ENCODE measurements around the gene UMODL1. TPM values are rescaled to one million over a fixed set of nuclear protein-coding genes. Genes with fewer than 3 reads are reported as not detected.

UMODL1 gene
- total RNA-seq, 1 donor from 2014 or later, result not detected

DNA sequence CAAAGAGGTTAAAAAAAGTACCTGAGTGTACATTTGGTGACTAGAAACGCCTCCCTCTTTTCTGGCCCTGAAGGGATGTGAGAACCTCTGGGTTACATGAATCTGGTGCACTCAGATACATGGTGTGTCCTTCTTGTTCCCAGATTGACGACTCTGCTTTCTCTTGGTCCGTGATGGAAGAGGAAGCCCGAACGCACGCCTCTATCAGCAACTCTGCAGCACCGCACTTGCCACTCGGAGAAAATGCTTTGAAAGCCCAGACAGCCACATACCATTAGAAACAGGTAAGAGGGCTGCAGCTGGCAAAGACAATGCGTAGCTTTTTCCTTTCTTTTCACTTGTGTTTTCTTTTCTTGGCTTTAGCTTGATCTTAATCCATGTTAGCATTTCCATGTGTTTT is 39.9 kb upstream of the UMODL1 start:
- no peak overlapping the region for H3K4me3 Mint-ChIP-seq
- H3K36me3 Mint-ChIP-seq (ENCODE audit: low read depth), result no peaks in the 10 kb centered on the region
- no peaks in the 10 kb centered on the region for H3K9me3 Mint-ChIP-seq
- H3K4me1 Mint-ChIP-seq (ENCODE audit: low read depth), result no peaks in the 10 kb centered on the region
- intact Hi-C loops (cut with micrococcal nuclease), result no loop called here
- no peak overlapping the region for H3K27ac Mint-ChIP-seq
- no peak for DNase-seq (ENCODE audit: low spot score)
- peaks cover 4% of the 10 kb centered on the region for H3K27me3 Mint-ChIP-seq (ENCODE audit: insufficient read depth)

DNA sequence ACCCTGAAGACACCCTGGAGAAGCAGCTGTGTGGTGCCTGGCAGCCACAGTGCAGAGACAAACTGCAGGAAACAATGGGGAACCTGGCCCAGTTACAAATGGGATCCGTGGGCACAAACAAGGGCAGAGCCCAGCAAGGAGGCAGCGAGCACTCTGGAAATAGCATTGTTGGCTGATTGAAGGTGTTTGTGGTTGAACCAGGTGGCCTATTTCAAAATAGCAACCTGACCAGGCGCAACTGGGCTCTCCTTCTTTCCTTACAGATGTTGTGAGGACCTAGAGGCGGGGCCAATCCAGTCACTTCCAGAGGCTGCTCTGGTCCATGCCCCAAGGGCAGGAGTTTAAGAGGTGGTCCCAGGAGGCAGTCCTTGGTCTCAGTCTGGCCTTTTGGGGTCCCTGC is 39.3 kb upstream of the UMODL1 start:
- H3K27ac Mint-ChIP-seq, result no peak overlapping the region
- H3K36me3 Mint-ChIP-seq (ENCODE audit: low read depth), result no peaks in the 10 kb centered on the region
- H3K27me3 Mint-ChIP-seq (ENCODE audit: insufficient read depth), result peaks cover 4% of the 10 kb centered on the region
- H3K4me3 Mint-ChIP-seq, result no peak overlapping the region
- intact Hi-C loops (cut with micrococcal nuclease), result no loop called here
- H3K4me1 Mint-ChIP-seq (ENCODE audit: low read depth), result no peaks in the 10 kb centered on the region
- no peak for DNase-seq (ENCODE audit: low spot score)
- no peaks in the 10 kb centered on the region for H3K9me3 Mint-ChIP-seq

DNA sequence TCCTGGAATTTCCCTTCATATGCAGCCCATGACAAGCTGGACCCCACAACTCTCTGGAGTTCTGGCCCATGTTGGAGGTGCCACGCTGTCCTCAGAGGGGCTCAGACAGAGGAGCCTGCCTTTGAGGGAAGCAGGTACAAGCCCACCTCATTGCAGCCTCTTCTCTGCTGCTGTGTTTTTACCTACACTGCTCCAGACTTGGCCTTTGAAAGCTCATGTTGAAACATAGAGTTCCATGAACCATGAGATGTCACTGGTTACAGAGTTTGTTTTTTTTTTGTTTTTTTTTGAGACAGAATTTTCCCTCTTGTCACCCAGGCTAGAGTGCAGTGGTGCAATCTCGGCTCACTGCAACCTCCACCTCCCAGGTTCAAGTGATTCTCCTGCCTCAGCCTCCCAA is 38.9 kb upstream of the UMODL1 start:
- no peaks in the 10 kb centered on the region for H3K36me3 Mint-ChIP-seq (ENCODE audit: low read depth)
- DNase-seq (ENCODE audit: low spot score), result no peak
- intact Hi-C loops (cut with micrococcal nuclease), result no loop called here
- no peak overlapping the region for H3K27ac Mint-ChIP-seq
- no peaks in the 10 kb centered on the region for H3K4me1 Mint-ChIP-seq (ENCODE audit: low read depth)
- H3K9me3 Mint-ChIP-seq, result no peaks in the 10 kb centered on the region
- H3K27me3 Mint-ChIP-seq (ENCODE audit: insufficient read depth), result peaks cover 4% of the 10 kb centered on the region
- no peak overlapping the region for H3K4me3 Mint-ChIP-seq

DNA sequence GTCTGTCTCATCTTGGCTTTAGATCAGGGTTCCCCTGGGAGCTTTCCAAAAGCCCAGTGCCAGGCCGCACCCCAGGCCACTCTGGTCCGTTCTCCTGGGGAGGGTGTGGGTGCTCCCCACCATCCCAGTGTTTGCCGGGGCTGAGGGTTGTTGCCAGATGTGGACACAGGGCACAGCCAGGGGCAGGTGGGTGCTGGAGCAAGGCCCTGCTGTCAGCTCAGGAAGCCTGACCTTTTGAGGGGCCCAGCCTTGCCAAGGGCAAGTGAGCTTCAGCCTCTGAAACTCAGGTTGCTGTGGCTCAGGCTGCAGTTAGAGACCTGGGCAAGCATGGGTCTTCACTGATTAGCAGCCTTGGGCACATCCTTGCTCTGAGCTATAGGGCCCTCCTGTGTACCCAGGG is 38.1 kb upstream of the UMODL1 start:
- no peaks in the 10 kb centered on the region for H3K36me3 Mint-ChIP-seq (ENCODE audit: low read depth)
- H3K9me3 Mint-ChIP-seq, result no peaks in the 10 kb centered on the region
- no peak overlapping the region for H3K27ac Mint-ChIP-seq
- H3K4me3 Mint-ChIP-seq, result no peak overlapping the region
- intact Hi-C loops (cut with micrococcal nuclease), result no loop called here
- no peak for DNase-seq (ENCODE audit: low spot score)
- peaks cover 4% of the 10 kb centered on the region for H3K27me3 Mint-ChIP-seq (ENCODE audit: insufficient read depth)
- no peaks in the 10 kb centered on the region for H3K4me1 Mint-ChIP-seq (ENCODE audit: low read depth)

DNA sequence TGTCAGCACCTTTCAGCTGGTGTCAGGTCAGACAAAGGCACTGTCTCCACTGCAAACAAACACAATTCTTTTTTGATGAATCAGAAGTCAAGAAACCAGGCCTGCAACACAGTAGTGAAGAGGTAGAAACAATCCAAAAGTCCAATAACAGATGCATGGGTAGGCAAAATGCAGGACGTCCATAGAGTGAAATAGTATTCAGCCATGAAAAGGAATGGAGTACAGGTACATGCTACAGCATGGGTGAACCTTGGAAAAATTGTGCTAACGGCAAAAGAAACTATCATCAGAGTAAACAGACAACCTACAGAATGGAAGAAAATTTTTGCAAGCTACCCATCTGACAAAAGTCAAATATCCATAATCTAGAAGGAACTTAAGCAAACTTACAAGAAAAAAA is 34.8 kb upstream of the UMODL1 start:
- DNase-seq (ENCODE audit: low spot score), result no peak
- Mint-ChIP-seq H3K4me3 (no peak overlapping the region), H3K36me3 (ENCODE audit: low read depth) (no peaks in the 10 kb centered on the region), H3K27me3 (ENCODE audit: insufficient read depth) (peaks cover 4% of the 10 kb centered on the region), H3K9me3 (no peaks in the 10 kb centered on the region), H3K4me1 (ENCODE audit: low read depth) (no peaks in the 10 kb centered on the region), H3K27ac (no peak overlapping the region)
- intact Hi-C loops (cut with micrococcal nuclease), result no loop called here

DNA sequence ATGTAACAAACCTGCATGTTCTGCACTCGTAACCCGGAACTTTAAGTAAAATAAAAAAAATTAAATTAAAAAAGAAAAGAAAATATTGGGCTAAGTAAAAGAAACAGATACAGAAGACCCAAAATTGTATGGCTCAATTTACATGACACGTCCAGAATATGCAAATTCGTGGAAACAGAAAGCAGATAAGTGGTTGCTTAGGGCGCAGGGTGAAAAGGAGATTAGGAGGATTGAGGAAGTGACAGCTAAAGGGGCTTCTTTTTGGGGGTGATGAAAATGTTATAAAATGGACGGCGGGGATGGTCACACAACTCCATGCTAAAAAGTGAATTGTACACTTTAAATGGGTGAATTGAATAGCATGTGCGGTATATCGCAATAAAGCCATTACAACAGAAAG is 33.6 kb upstream of the UMODL1 start:
- no peak for DNase-seq (ENCODE audit: low spot score)
- Mint-ChIP-seq H3K4me1 (ENCODE audit: low read depth) (no peaks in the 10 kb centered on the region), H3K36me3 (ENCODE audit: low read depth) (no peaks in the 10 kb centered on the region), H3K4me3 (no peak overlapping the region), H3K9me3 (no peaks in the 10 kb centered on the region), H3K27me3 (ENCODE audit: insufficient read depth) (peaks cover 4% of the 10 kb centered on the region), H3K27ac (no peak overlapping the region)
- intact Hi-C loops (cut with micrococcal nuclease), result no loop called here

DNA sequence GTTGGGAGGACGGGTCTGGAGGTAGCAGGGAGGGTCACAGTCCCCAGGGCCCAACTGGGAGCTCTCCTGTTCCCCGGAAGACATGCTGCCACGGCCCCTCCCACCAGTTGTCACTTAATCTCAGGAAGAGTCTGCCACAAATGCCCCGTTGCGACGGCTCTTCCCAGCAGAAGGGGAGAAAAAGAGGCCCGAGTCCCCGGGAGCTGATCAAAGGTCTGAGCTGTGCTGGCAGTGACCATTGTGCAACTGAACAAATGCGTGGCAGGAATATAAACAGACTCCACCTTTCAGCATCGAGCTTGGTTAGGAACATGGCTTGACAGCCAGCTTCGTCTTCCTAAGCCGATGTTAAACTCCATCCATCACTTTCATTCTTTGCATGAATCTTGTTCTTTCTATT is 33.2 kb upstream of the UMODL1 start:
- no peaks in the 10 kb centered on the region for H3K36me3 Mint-ChIP-seq (ENCODE audit: low read depth)
- H3K4me1 Mint-ChIP-seq (ENCODE audit: low read depth), result no peaks in the 10 kb centered on the region
- peaks cover 4% of the 10 kb centered on the region for H3K27me3 Mint-ChIP-seq (ENCODE audit: insufficient read depth)
- no peaks in the 10 kb centered on the region for H3K9me3 Mint-ChIP-seq
- no peak overlapping the region for H3K27ac Mint-ChIP-seq
- no peak for DNase-seq (ENCODE audit: low spot score)
- no peak overlapping the region for H3K4me3 Mint-ChIP-seq
- intact Hi-C loops (cut with micrococcal nuclease), result no loop called here

DNA sequence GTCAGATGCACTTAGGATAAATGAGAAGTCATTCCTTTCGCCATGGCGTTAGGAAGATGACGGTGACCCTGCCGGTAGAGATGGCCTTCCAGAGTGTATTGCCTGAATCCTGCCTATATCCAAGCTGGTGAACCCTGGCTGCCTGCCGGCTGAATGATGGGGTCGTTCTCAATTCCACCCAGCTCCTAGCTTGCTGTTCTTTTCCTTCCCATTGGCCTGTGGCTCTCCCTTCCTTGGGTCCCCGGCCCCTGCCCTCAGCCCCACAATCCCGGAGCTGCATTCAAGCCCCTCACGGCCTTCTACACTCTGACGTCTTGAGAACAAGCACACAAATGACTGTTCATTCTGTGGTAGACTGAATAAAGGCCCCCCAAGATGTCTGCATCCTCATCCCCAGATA is 32.7 kb upstream of the UMODL1 start:
- H3K9me3 Mint-ChIP-seq, result no peaks in the 10 kb centered on the region
- no peaks in the 10 kb centered on the region for H3K36me3 Mint-ChIP-seq (ENCODE audit: low read depth)
- no peak for DNase-seq (ENCODE audit: low spot score)
- H3K4me1 Mint-ChIP-seq (ENCODE audit: low read depth), result no peaks in the 10 kb centered on the region
- H3K27ac Mint-ChIP-seq, result no peak overlapping the region
- H3K4me3 Mint-ChIP-seq, result no peak overlapping the region
- intact Hi-C loops (cut with micrococcal nuclease), result no loop called here
- peaks cover 4% of the 10 kb centered on the region for H3K27me3 Mint-ChIP-seq (ENCODE audit: insufficient read depth)

DNA sequence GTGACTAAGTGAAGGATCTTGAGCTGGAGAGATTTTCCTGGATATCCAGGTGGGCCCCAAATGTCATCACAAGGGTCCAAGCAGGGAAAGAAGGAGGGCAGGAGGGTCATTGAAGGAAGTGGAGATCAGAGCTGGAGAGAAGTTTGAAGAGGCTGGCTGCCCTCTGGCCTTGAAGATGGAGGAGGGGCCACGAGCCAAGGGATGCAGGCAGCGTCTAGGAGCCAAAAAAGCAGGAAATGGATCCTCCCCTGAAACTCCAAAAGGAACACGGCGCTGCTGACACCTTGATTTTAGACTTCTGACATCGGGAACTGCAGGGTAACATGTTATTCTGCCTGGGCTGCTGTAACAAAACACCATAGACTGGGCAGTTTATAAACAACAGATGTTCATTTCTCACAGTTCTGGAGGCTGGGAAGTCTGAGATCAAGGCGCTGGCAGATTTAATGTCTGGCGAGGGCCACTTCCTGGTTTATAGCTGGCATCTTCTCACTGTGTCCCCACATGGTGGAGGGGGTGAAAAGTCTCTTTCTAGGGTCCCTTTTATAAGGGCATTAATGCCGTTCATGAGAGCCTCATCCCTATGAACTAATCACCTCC is 32.2 kb upstream of the UMODL1 start:
- H3K4me3 Mint-ChIP-seq, result no peak overlapping the region

DNA sequence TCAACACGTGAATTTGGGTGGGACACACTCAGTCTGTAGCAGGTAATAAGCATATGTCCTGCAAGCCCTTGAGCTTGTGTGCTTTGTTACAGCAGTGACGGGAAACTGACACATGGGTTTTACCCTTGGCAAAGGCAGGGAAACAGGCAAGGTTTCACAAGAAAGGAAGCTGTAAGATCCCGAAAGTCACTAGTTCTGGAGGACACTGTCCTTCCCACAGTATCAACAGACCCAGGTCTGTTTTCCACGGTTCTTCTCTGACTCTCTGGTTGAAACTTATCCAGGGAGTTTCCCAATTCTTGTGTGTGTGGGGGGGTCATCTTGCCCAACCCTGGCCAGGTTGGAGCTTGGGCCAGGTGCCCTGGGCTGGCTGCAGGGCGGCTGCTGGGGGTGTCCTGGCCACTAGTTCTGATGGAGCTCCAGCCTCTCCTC is 31.6 kb upstream of the UMODL1 start:
- Mint-ChIP-seq H3K27me3 (ENCODE audit: insufficient read depth) (peaks cover under 1% of the 10 kb centered on the region), H3K36me3 (ENCODE audit: low read depth) (no peaks in the 10 kb centered on the region)
- intact Hi-C loops (cut with micrococcal nuclease), result no loop called here

More for the DNA sequence above, 32.2 kb upstream of the UMODL1 start:
- Mint-ChIP-seq H3K9me3 (no peaks in the 10 kb centered on the region), H3K36me3 (ENCODE audit: low read depth) (no peaks in the 10 kb centered on the region), H3K4me1 (ENCODE audit: low read depth) (no peaks in the 10 kb centered on the region), H3K27me3 (ENCODE audit: insufficient read depth) (peaks cover 4% of the 10 kb centered on the region), H3K27ac (no peak overlapping the region)
- intact Hi-C loops (cut with micrococcal nuclease), result no loop called here
- no peak for DNase-seq (ENCODE audit: low spot score)

DNA sequence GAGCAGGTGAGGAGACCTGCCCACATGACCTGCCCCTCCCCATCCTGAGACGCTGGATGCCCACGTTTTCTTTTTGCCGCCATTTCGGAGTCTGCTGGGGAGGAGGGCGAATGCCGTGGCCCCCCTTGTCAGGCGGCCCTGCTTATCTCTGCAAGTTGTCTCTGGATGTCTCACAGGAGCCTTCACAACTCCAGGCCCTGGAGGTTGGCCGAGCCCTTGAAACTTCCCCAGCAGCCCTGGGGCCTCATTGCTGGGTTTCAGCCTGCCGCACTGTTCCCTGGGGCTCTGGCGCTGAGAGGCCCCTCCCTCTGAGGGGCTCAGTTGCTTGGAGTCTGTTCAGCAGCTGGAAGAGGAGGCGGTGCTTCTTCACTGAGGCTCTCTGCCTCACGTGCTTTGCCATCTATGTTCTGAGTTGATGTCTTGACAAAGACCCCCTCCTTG is 31.2 kb upstream of the UMODL1 start:
- no peak overlapping the region for H3K27ac Mint-ChIP-seq
- DNase-seq (ENCODE audit: low spot score), result no peak
- no peaks in the 10 kb centered on the region for H3K4me1 Mint-ChIP-seq (ENCODE audit: low read depth)
- no peaks in the 10 kb centered on the region for H3K36me3 Mint-ChIP-seq (ENCODE audit: low read depth)
- H3K27me3 Mint-ChIP-seq (ENCODE audit: insufficient read depth), result no peaks in the 10 kb centered on the region
- intact Hi-C loops (cut with micrococcal nuclease), result no loop called here
- H3K4me3 Mint-ChIP-seq, result no peak overlapping the region
- H3K9me3 Mint-ChIP-seq, result no peaks in the 10 kb centered on the region

More for the DNA sequence above, 31.6 kb upstream of the UMODL1 start:
- Mint-ChIP-seq H3K9me3 (no peaks in the 10 kb centered on the region), H3K4me3 (no peak overlapping the region), H3K27ac (no peak overlapping the region), H3K4me1 (ENCODE audit: low read depth) (no peaks in the 10 kb centered on the region)
- no peak for DNase-seq (ENCODE audit: low spot score)

DNA sequence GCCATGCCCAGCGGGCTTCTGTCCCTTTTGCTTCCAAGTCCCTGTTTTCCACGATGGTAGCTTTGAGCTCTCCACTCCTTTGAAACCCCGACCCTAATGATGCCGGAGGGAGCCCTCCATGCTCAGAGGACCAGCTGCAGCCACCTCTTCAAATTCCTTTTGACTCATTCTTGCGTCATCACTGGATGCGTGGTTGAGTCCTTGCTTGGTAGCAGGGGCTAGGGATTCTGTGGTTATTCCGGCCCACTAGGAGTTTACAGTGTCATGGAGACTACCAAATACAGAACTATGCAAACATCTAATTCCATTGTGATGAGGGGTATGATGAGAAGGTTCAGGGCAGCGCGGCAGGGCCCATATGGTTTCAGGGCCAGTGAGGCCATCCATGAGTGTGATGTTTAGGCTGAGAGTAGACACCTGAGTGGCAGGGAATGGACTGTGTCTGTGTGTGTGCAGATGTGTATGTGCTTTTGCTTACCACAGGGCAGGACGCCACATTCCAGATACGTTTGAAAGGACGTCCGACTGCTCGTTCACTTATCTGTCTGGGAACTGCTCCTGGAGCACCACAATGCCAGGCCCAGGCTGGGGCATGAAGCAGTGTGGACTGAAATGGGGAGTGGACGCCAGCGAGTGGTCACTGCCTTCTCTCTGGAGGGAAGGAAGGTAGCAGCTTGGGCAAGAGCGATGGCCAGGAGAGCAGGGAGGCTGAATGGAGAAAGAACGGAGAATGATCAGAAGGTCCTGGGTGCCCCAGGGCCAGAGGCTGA is 30.5 kb upstream of the UMODL1 start:
- DNase-seq (ENCODE audit: low spot score), result no peak
- no peak overlapping the region for H3K4me3 Mint-ChIP-seq
- intact Hi-C loops (cut with micrococcal nuclease), result no loop called here
- no peaks in the 10 kb centered on the region for H3K9me3 Mint-ChIP-seq
- no peaks in the 10 kb centered on the region for H3K4me1 Mint-ChIP-seq (ENCODE audit: low read depth)
- H3K27ac Mint-ChIP-seq, result no peak overlapping the region
- no peaks in the 10 kb centered on the region for H3K36me3 Mint-ChIP-seq (ENCODE audit: low read depth)
- H3K27me3 Mint-ChIP-seq (ENCODE audit: insufficient read depth), result no peaks in the 10 kb centered on the region

DNA sequence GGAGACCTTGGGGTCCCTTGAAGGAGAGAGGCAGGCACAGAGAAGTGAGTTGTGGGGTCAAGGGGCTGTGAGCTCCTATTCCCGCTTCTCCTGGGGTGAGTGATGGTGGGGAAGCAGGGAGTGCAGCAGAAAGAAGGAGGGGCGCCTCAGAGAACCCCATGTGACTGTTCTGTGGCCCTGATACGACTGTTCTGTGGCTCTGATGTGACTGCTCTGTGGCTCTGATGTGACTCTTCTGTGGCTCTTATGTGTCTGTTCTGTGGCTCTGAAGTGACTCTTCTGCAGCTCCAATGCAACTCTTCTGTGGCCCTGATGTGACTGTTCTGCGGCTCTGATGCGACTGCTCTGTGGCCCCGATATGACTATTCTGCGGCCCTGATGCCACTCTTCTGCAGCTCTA is 29.9 kb upstream of the UMODL1 start:
- Mint-ChIP-seq H3K36me3 (ENCODE audit: low read depth) (no peaks in the 10 kb centered on the region), H3K4me3 (no peak overlapping the region), H3K27ac (no peak overlapping the region), H3K9me3 (no peaks in the 10 kb centered on the region), H3K4me1 (ENCODE audit: low read depth) (no peaks in the 10 kb centered on the region), H3K27me3 (ENCODE audit: insufficient read depth) (no peaks in the 10 kb centered on the region)
- no peak for DNase-seq (ENCODE audit: low spot score)
- intact Hi-C loops (cut with micrococcal nuclease), result no loop called here
